CD14-positive monocyte (primary cell): ENCODE data around the gene TRUB1. TPM values are rescaled to one million over a fixed set of nuclear protein-coding genes. Genes with fewer than 3 reads are reported as not detected.

ENCODE experiments used
- DNase-seq, 3 donors: peaks; one replicate each; pipeline ENCODE4 v3.0.0-alpha.2; 2011 to 2022
- H2AFZ ChIP-seq: 2 replicates; pipeline ENCODE4 v1.6.0; 2012; ENCODE audit warnings: mild to moderate bottlenecking, low read depth, low read length, inconsistent platforms; ENCODE audit not compliant: insufficient read depth, poor library complexity, severe bottlenecking
- H3K27ac ChIP-seq, 2 donors: 1 replicate in 1 of 2; 2 replicates in 1 of 2; pipeline ENCODE4 v1.5.1; 2012 to 2013; ENCODE audit warnings: low read length in 2 of 2, control low read depth in 1 of 2, inconsistent platforms in 1 of 2, low read depth in 1 of 2, mild to moderate bottlenecking in 1 of 2
- H3K27me3 ChIP-seq, 2 donors: one replicate each; pipeline versions ENCODE4 v1.6.0 to v1.6.1; 2011 to 2013; ENCODE audit warnings: low read length in 2 of 2; ENCODE audit not compliant: control insufficient read depth in 2 of 2, insufficient read depth in 2 of 2
- H3K36me3 ChIP-seq, 2 donors: replicated peaks in 1 of 2; 1 replicate in 1 of 2; 2 replicates in 1 of 2; pipeline versions ENCODE4 v1.5.1 to v1.6.1; 2012 to 2013; ENCODE audit warnings: low read length in 2 of 2, control low read depth in 1 of 2, inconsistent platforms in 1 of 2, mild to moderate bottlenecking in 1 of 2; ENCODE audit not compliant: insufficient read depth in 2 of 2, control insufficient read depth in 1 of 2
- H3K4me1 ChIP-seq, 2 donors: 1 replicate in 1 of 2; 2 replicates in 1 of 2; pipeline versions ENCODE4 v1.5.1 to v1.6.1; 2012 to 2013; ENCODE audit warnings: low read length in 2 of 2, control low read depth in 1 of 2, inconsistent platforms in 1 of 2, mild to moderate bottlenecking in 1 of 2, moderate library complexity in 1 of 2; ENCODE audit not compliant: insufficient read depth in 2 of 2, control insufficient read depth in 1 of 2
- H3K4me2 ChIP-seq: replicated peaks from 2 replicates; pipeline ENCODE3; 2012; ENCODE audit warnings: low read length, moderate library complexity, mild to moderate bottlenecking; ENCODE audit not compliant: poor library complexity, severe bottlenecking; ENCODE audit errors: extremely low read depth
- H3K4me3 ChIP-seq, 3 experiments: fragments of 200-600 bp in 1 of 3; sonication (generic) in 1 of 3; replicated peaks in 1 of 3; 1 replicate in 2 of 3; 2 replicates in 1 of 3; pipeline ENCODE4 v1.5.1; 2011 to 2013; ENCODE audit warnings: low read length in 3 of 3, mild to moderate bottlenecking in 3 of 3, control low read depth in 2 of 3, low read depth in 2 of 3, inconsistent platforms in 1 of 3, moderate library complexity in 1 of 3
- H3K79me2 ChIP-seq: 2 replicates; pipeline ENCODE4 v1.6.0; 2012; ENCODE audit warnings: mild to moderate bottlenecking, control low read depth, inconsistent platforms, low read length, moderate library complexity; ENCODE audit not compliant: insufficient read depth
- H3K9ac ChIP-seq: 2 replicates; pipeline ENCODE4 v1.6.0; 2017; ENCODE audit warnings: low read length, mild to moderate bottlenecking; ENCODE audit not compliant: insufficient read depth, poor library complexity, severe bottlenecking
- H3K9me3 ChIP-seq, 2 donors: replicated peaks in 1 of 2; 1 replicate in 1 of 2; 2 replicates in 1 of 2; pipeline versions ENCODE4 v1.5.1 to v1.6.1; 2012 to 2013; ENCODE audit warnings: low read length in 2 of 2, control low read depth in 1 of 2; ENCODE audit not compliant: control insufficient read depth in 1 of 2, insufficient read depth in 1 of 2
- H4K20me1 ChIP-seq: 2 replicates; pipeline ENCODE4 v1.6.0; 2012; ENCODE audit warnings: mild to moderate bottlenecking, low read length, control low read depth, moderate library complexity; ENCODE audit not compliant: insufficient read depth
- H3K27ac Mint-ChIP-seq, 7 donors: one replicate each; pipeline ENCODE4 v1.8.0; 2020; ENCODE audit warnings: mild to moderate bottlenecking in 7 of 7, mixed read lengths in 7 of 7, moderate library complexity in 6 of 7, inconsistent platforms in 2 of 7
- H3K27me3 Mint-ChIP-seq, 3 donors: one replicate each; pipeline ENCODE4 v1.8.0; 2021 to 2022; ENCODE audit warnings: low read depth in 3 of 3, mild to moderate bottlenecking in 3 of 3, mixed read lengths in 3 of 3, moderate library complexity in 3 of 3, inconsistent platforms in 1 of 3
- H3K36me3 Mint-ChIP-seq, 2 donors: one replicate each; pipeline ENCODE4 v1.8.0; 2020; ENCODE audit warnings: mixed read lengths in 2 of 2, inconsistent platforms in 1 of 2, mild to moderate bottlenecking in 1 of 2
- H3K4me1 Mint-ChIP-seq: one replicate; pipeline ENCODE4 v1.8.0; 2020; ENCODE audit warnings: mild to moderate bottlenecking, mixed read lengths
- H3K4me3 Mint-ChIP-seq, 2 donors: one replicate each; pipeline ENCODE4 v1.8.0; 2020; ENCODE audit warnings: mild to moderate bottlenecking in 2 of 2, mixed read lengths in 2 of 2, moderate library complexity in 1 of 2
- H3K9me3 Mint-ChIP-seq, 7 donors: one replicate each; pipeline ENCODE4 v1.8.0; 2020 to 2022; ENCODE audit warnings: mixed read lengths in 7 of 7, mild to moderate bottlenecking in 6 of 7, moderate library complexity in 6 of 7, inconsistent platforms in 2 of 7
- CTCF ChIP-seq: fragments of 200-600 bp; IDR thresholded peaks from one replicate; pipeline ENCODE4 v1.8.0; 2022; ENCODE audit warnings: antibody characterized with exemption, mild to moderate bottlenecking
- WGBS: methylation state at CpG from one replicate; pipeline ENCODE4 v1.1.5; 2013; ENCODE audit warnings: missing lambda C conversion rate; ENCODE audit not compliant: insufficient coverage; 5-methylcytosine and 5-hydroxymethylcytosine counted together
- intact Hi-C, 2 donors: fragments of 100-400 bp; cut with micrococcal nuclease; formaldehyde crosslinking; loops; one replicate each; pipeline versions ENCODE4 v1.15.0 to v1.15.1; 2023
- polyA plus RNA-seq, 3 donors: library from polyadenylated mRNA; depleted of rRNA in 1 of 3; unstranded in 2 of 3; stranded (reverse) in 1 of 3; fragments of 300-500 nt in 2 of 3; fragments of >200 nt in 1 of 3; fragmentation: Illumina TruSeq in 2 of 3; gene quantifications; 1 replicate in 2 of 3; 2 replicates in 1 of 3; pipeline ENCODE4 v1.2.3, GENCODE V29; 2012 to 2021

TRUB1 gene
- polyA plus RNA-seq, 3 donors, result 3.0 to 5.0 (median 3.3) TPM

- Histone ChIP-seq H3K4me3 (no peak overlapping the region), H3K27me3 (no peaks in the 10 kb centered on the region), H3K4me2 (no peak overlapping the region), H3K9me3 (peaks cover 18 to 43% of the 10 kb centered on the region in 2 donors), H4K20me1 (no peaks in the 10 kb centered on the region), H3K79me2 (no peaks in the 10 kb centered on the region), H3K27ac (no peak overlapping the region), H2AFZ (no peak overlapping the region), H3K36me3 (peaks cover 0 to 15% of the 10 kb centered on the region in 2 donors), H3K9ac (no peak overlapping the region), H3K4me1 (no peaks in the 10 kb centered on the region)
- H3K9me3 Mint-ChIP-seq, result peaks cover 27 to 47% (median 41%) of the 10 kb centered on the region in 7 donors
- intact Hi-C loops, result no loop called here
- H3K36me3 Mint-ChIP-seq, result peaks cover 28 to 46% of the 10 kb centered on the region in 2 donors
- no peak overlapping the region for H3K4me3 Mint-ChIP-seq
- TF ChIP-seq CTCF, result no peak
- H3K4me1 Mint-ChIP-seq, result no peaks in the 10 kb centered on the region
- no peak overlapping the region for H3K27ac Mint-ChIP-seq
- no peak for DNase-seq
- no peaks in the 10 kb centered on the region for H3K27me3 Mint-ChIP-seq
Observed at GRCh38 chr10:114982989-114983388, 45.0 kb downstream of the TRUB1 start.

DNA sequence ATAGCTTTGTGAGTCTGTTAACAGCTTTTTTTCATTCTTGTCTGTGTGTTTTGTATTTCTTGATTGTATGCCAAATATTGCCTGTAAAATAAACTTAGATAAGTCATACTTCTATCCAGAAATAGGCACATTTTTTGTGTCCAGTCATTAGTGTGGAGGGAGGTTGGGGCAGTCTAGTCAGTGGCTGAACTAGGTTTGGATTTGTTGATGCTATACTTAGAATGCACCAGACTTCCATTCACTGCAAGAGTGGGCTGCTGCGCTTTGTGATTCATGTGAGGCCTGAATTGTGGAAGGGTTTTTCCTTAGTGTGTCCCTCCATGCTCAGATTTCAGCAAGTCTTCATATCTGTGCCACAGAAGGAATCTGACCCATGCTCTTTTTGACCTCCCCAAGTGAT, 50.0 kb downstream of the TRUB1 start:
- intact Hi-C loops, result no loop called here
- peaks cover 12 to 29% of the 10 kb centered on the region in 2 donors for H3K36me3 Mint-ChIP-seq

More for the DNA sequence above, 50.0 kb downstream of the TRUB1 start:
- no peaks in the 10 kb centered on the region for H4K20me1 ChIP-seq
- no peak overlapping the region for H2AFZ ChIP-seq
- peaks cover 13 to 31% of the 10 kb centered on the region in 2 donors for H3K9me3 ChIP-seq
- Mint-ChIP-seq H3K27ac (no peak overlapping the region), H3K4me3 (no peak overlapping the region), H3K27me3 (no peaks in the 10 kb centered on the region), H3K9me3 (peaks cover 20 to 37% (median 30%) of the 10 kb centered on the region in 7 donors), H3K4me1 (no peaks in the 10 kb centered on the region)
- no CpG with 5 or more reads among the region's 1 CpG for WGBS
- no peak overlapping the region for H3K9ac ChIP-seq
- no peaks in the 10 kb centered on the region for H3K4me1 ChIP-seq
- TF ChIP-seq CTCF, result no peak
- no peak overlapping the region for H3K27ac ChIP-seq
- DNase-seq, result no peak
- H3K79me2 ChIP-seq, result no peaks in the 10 kb centered on the region
- H3K36me3 ChIP-seq, result peaks cover 0 to 15% of the 10 kb centered on the region in 2 donors
- H3K27me3 ChIP-seq, result no peaks in the 10 kb centered on the region
- H3K4me3 ChIP-seq, result no peak overlapping the region
- H3K4me2 ChIP-seq, result no peak overlapping the region
